Cardiac ventricle fibroblast (primary cell): ENCODE results near the gene ZMYND11. TPM values are rescaled to one million over a fixed set of nuclear protein-coding genes. Genes with fewer than 3 reads are reported as not detected.

Experiments
- total RNA-seq: library from RNA; depleted of rRNA; stranded (reverse); fragments of >200 nt; gene quantifications from 2 replicates; pipeline ENCODE4 v1.2.3, GENCODE V29; 2015

The ZMYND11 gene
- total RNA-seq, result 31.1 and 36.6 TPM in 2 replicates

GRCh38 chr10:135132-135600, at the start of gene ZMYND11:
ZMYND11 (plus strand) TSS chr10:135455; CDS start chr10:180013, 44,558 bp downstream.

Other genes starting within 250 kb of the ZMYND11 start
- not detected in 2 replicates for gene TUBB8, start 86.2 kb upstream of the ZMYND11 start, total RNA-seq